K562 treated with DMSO at 1 percent for 48 hours (cell line): ENCODE results near the gene TBC1D28. TPM values are rescaled to one million over a fixed set of nuclear protein-coding genes. Genes with fewer than 3 reads are reported as not detected.

ENCODE experiments used
- total RNA-seq: library from RNA; unstranded; fragments of 300-600 nt; gene quantifications from 2 replicates; pipeline ENCODE4 v1.2.3, GENCODE V29; 2022; ENCODE audit warnings: low replicate concordance; ENCODE audit errors: extremely low read depth

TBC1D28 gene
- not detected in 2 replicates for total RNA-seq

GRCh38 chr17:18644291-18644690 lies at the start of gene TBC1D28:
TSS of gene TBC1D28 (minus strand) at chr17:18644391. CDS start at chr17:18641352, 3,039 bp downstream.

GRCh38 chr17:18681767-18682571 lies 37.8 kb upstream of the TBC1D28 start, which contains the start of gene FOXO3B:
TSS of gene FOXO3B (minus strand) at chr17:18682314. CDS start at chr17:18681651, 663 bp downstream.

Other genes starting within 250 kb of the TBC1D28 start
- gene LGALS9C, start 167.6 kb downstream of the TBC1D28 start, total RNA-seq = not detected in 2 replicates
- not detected in 2 replicates for gene FOXO3B, start 37.9 kb upstream of the TBC1D28 start, total RNA-seq
- not detected in 2 replicates for gene FBXW10, start 99.7 kb upstream of the TBC1D28 start, total RNA-seq
- not detected in 2 replicates for gene TVP23B, start 136.8 kb upstream of the TBC1D28 start, total RNA-seq
- not detected in 2 replicates for gene PRPSAP2, start 213.7 kb upstream of the TBC1D28 start, total RNA-seq